Chondrocyte (in vitro differentiated cells): ENCODE data around the gene TMEM53. TPM values are rescaled to one million over a fixed set of nuclear protein-coding genes. Genes with fewer than 3 reads are reported as not detected.
A peak's percentile ranks its signal among the peaks of the same experiment; 100 is the strongest.
"Not testable (repeated sequence)": the region's sequence is repeated elsewhere in the genome, so short reads cannot be mapped to it uniquely, and the experiment has no call there.

ENCODE experiments used
- DNase-seq: peaks from one replicate; pipeline ENCODE4 v3.0.0; 2021; ENCODE audit warnings: mixed read lengths, low spot score
- H3K27ac Mint-ChIP-seq: one replicate; pipeline ENCODE4 v1.8.0; 2021; ENCODE audit warnings: mild to moderate bottlenecking, moderate library complexity, mixed read lengths; ENCODE audit not compliant: unreplicated experiment
- H3K27me3 Mint-ChIP-seq: 2 replicates; pipeline ENCODE4 v1.8.0; 2021; ENCODE audit warnings: low read depth, mixed read lengths
- H3K36me3 Mint-ChIP-seq: 2 replicates; pipeline ENCODE4 v1.8.0; 2021; ENCODE audit warnings: low read depth, mixed read lengths
- H3K4me1 Mint-ChIP-seq: 2 replicates; pipeline ENCODE4 v1.8.0; 2021; ENCODE audit warnings: low read depth, mild to moderate bottlenecking, mixed read lengths
- H3K4me3 Mint-ChIP-seq: one replicate; pipeline ENCODE4 v1.8.0; 2021; ENCODE audit warnings: mild to moderate bottlenecking, moderate library complexity, mixed read lengths; ENCODE audit not compliant: unreplicated experiment
- H3K9me3 Mint-ChIP-seq: 2 replicates; pipeline ENCODE4 v1.8.0; 2021; ENCODE audit warnings: low read depth, mixed read lengths
- total RNA-seq: library from RNA; stranded (reverse); gene quantifications from 3 replicates; pipeline ENCODE4 v1.2.1, GENCODE V29; 2021
- TF ChIP-seq, protein P1 (sequence below): fragments of 200-600 bp; sonication (generic); IDR thresholded peaks from 2 replicates; pipeline ENCODE4 v1.5.0; 2021; ENCODE audit warnings: antibody characterized with exemption, mild to moderate bottlenecking, moderate library complexity

TMEM53 gene
- total RNA-seq, 1 donor from 2014 or later, result 5.8 TPM

DNA sequence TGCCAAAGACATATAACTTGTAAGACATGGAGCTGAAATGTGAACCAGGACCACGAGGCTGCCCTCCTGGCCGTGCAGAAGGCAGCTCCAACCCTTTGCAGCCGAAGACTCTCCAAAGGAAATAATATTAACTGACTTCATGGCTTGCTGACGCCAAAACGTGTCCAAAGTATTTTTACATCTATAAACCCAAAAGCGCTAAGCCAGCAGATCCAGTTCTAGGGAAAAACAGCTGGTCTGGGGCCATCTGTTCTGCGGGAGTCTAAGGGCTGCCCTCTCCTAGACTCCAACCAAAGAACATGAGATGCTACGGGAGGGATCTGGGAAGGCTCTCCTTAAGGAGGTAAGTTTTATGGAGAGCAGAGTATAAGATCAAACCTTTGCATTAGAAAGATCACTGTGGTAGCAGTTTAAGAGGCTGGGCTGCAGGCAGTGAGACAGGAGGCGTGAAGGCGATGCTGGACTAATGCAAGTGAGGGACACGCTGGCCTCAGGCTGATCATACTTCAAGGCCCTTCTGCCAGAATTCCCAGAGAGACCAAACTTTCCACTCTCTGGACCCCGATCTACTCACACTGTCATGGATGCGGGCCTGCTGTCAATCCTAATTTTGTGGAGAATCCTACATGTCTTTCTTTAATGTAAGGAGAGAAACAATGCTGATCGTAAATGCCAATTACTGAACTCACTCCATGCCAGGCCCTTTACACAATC lies 1.2 kb downstream of the TMEM53 start:
- TF ChIP-seq, protein P1, sequence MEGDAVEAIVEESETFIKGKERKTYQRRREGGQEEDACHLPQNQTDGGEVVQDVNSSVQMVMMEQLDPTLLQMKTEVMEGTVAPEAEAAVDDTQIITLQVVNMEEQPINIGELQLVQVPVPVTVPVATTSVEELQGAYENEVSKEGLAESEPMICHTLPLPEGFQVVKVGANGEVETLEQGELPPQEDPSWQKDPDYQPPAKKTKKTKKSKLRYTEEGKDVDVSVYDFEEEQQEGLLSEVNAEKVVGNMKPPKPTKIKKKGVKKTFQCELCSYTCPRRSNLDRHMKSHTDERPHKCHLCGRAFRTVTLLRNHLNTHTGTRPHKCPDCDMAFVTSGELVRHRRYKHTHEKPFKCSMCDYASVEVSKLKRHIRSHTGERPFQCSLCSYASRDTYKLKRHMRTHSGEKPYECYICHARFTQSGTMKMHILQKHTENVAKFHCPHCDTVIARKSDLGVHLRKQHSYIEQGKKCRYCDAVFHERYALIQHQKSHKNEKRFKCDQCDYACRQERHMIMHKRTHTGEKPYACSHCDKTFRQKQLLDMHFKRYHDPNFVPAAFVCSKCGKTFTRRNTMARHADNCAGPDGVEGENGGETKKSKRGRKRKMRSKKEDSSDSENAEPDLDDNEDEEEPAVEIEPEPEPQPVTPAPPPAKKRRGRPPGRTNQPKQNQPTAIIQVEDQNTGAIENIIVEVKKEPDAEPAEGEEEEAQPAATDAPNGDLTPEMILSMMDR, result no peak
- peak; percentile 27 for DNase-seq
- Mint-ChIP-seq H3K27me3 (no peaks in the 10 kb centered on the region), H3K4me3 (peak overlapping the region; percentile 82), H3K9me3 (no peaks in the 10 kb centered on the region), H3K27ac (peak overlapping the region; percentile 96), H3K36me3 (peaks cover 2% of the 10 kb centered on the region), H3K4me1 (peaks cover 29% of the 10 kb centered on the region)

DNA sequence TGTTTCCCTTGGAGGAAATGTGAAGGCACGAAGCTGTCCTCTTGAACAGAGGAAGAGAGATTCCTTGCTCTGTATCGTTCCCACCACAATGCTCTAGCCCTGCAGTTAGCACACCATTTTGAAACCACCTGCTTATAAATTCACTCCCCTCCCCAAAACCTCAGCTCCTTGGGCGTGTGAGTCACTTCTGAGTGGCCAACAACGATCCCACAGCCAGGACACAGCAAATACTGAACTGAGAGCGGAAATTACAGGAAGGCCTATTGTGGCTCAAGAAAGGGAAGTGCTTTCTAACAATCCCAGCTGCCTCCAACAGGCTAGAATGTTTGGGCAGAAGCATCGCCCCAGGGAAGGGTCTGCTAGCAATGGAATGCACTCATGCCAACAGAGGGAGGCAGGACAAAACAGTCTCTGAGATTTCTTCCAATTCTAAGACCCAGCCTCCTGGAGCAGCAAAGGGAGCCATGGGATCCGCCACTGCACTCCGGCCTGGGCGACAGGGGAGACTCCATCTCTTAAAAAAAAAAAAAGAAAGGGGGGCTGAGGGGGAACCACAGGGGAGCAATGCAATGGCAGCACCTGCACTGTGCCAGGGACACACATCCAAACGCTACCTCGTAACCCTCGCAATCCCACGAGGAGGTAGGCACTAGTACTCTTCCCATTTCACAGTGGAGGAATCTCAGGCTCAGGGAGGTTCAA lies 1.9 kb downstream of the TMEM53 start:
- peak; percentile 29 for DNase-seq
- TF ChIP-seq, protein P1, result no peak
- Mint-ChIP-seq H3K9me3 (no peaks in the 10 kb centered on the region), H3K4me1 (peaks cover 29% of the 10 kb centered on the region), H3K27ac (peak overlapping the region; percentile 84), H3K4me3 (peak overlapping the region; percentile 14), H3K27me3 (no peaks in the 10 kb centered on the region), H3K36me3 (peaks cover 2% of the 10 kb centered on the region)

DNA sequence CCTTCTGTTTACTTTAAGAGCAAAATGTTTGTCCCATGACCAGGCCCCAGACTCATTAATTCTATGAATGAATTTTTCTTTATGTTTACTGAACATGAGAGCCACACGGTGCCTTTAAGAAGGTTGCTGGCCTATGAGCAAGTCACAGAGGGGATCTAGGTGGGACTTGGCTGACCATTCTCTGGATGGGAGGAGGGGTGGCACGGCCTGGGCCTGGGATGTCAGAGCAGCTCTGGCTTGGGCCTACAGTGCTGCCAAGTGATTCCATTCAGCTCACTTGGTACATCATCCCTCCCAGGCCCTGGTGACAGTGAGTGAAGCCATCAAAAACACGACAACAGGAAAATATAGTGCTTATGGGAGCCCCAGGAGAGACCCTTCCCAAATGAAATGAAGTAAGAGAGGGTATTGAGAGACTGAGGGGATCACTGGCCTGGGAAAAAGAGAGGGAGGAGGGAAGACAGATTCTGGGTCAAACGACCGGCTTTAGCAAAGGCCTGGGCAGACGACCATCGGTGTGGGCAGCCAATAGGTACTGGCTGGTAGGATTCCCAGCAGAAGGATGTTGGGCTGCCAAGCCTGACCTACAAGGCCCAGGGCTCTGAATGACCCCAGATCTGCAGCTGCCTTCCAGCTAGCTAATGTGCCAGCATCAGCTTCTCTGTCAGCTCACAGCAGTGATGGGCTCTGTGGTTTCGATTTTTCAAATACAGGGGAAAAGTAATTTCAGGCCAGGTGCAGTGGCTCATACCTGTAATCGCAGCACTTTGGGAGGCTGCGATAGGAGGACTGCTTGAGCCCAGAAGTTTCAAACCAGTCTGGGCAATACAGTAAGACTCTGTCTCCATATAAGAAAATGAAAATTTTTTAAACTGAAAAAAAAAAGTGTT lies 3.3 kb downstream of the TMEM53 start:
- DNase-seq, result peak; percentile 73
- Mint-ChIP-seq H3K9me3 (no peaks in the 10 kb centered on the region), H3K27ac (no peak overlapping the region), H3K4me3 (no peak overlapping the region), H3K4me1 (peaks cover 29% of the 10 kb centered on the region), H3K27me3 (no peaks in the 10 kb centered on the region), H3K36me3 (peaks cover 2% of the 10 kb centered on the region)
- TF ChIP-seq, protein P1, result no peak

DNA sequence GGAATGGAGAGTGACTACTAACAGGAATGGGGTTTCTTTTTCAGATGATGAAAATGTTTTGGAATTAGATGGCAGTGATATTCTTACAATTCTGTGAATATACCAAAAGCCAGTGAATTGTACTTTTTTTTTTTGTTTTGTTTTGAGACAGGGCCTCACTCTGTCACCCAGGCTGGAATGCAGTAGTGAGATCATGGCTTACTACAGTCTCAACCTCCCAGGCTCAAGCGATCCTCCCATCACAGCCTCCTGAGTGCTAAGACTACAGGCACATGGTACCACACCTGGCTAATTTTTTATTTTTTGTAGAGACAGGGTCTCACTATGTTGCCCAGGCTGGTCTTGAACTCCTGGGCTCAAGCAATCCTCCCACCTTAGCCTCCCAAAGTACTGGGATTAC lies 7.6 kb downstream of the TMEM53 start:
- H3K36me3 Mint-ChIP-seq, H3K4me3 Mint-ChIP-seq, H3K27ac Mint-ChIP-seq, DNase-seq, H3K27me3 Mint-ChIP-seq, H3K4me1 Mint-ChIP-seq, H3K9me3 Mint-ChIP-seq: not testable (repeated sequence)

DNA sequence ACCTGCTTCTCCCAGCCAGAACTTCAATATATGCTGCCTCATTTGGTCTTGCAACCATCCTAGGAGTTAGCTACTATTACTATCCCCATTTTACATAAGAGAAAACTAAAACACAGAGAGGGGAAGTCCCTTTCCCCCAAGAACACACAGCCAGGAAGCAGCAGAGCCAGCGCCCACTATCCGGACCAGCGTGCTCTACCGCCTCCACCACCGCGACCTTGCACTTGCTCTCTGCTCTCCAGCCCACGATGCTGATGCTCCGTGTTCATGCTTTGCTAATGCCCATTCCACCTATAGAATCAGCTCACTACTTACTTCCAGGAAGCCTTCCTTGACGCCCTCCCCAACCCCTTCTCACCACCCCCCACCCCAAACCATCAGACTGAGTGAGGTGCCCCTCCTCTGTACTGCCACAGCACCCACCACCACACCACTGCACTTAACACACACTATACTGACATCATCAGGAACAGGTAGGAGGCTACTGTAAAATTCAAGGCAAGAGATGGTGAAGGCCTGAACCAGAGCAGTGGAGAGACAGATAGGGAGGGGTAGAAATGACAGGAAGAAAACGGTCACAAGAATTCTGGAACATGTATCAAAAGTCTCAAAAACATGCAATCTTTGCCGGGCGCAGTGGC lies 9.4 kb downstream of the TMEM53 start:
- Mint-ChIP-seq H3K36me3 (no peaks in the 10 kb centered on the region), H3K4me1 (peaks cover 7% of the 10 kb centered on the region), H3K9me3 (no peaks in the 10 kb centered on the region), H3K27ac (no peak overlapping the region), H3K27me3 (no peaks in the 10 kb centered on the region), H3K4me3 (no peak overlapping the region)
- TF ChIP-seq, protein P1, result no peak
- peak; percentile 42 for DNase-seq
